ENCODE data around the gene RTL10.

DNA sequence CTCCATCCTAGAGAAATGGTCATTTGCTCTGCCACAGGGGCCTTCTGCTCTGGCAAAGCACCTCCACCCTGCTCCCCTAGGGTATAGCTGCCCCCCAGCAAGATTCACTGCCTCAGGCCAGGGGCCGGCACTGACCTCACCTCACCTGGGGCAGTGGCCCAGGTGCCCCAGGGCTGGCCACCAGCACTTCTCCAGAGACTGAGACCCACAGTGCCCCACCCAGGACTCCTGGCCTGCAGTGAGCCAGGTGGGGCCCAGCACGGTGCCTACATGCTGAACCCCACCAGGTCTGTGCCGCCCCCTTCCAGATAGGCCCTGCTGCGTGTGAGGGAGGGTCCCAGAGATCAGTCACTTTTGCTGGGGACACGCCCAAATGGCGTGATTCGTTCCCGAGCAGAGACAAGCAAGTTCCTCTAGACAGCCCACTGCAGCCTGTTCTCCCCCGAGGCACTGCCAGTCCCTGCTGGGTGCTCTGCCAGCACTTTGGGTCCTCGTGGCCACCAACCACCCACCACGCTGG, 10.8 kb downstream of the RTL10 start:
- TF ChIP-seq ZNF626 (tag by site-specific recombination; IDR thresholded peaks at IDR 0.05) (no peak), ZNF768 (tag by site-specific recombination; IDR thresholded peaks at IDR 0.05) (no peak), ZNF747 (tag by site-specific recombination; IDR thresholded peaks at IDR 0.05) (no peak), ZBTB7A (tag by site-specific recombination; IDR thresholded peaks at IDR 0.05; ENCODE audit: low read depth) (no peak), ZNF701 (tag by site-specific recombination; IDR thresholded peaks at IDR 0.05) (no peak)
- TF ChIP-seq, protein P1, sequence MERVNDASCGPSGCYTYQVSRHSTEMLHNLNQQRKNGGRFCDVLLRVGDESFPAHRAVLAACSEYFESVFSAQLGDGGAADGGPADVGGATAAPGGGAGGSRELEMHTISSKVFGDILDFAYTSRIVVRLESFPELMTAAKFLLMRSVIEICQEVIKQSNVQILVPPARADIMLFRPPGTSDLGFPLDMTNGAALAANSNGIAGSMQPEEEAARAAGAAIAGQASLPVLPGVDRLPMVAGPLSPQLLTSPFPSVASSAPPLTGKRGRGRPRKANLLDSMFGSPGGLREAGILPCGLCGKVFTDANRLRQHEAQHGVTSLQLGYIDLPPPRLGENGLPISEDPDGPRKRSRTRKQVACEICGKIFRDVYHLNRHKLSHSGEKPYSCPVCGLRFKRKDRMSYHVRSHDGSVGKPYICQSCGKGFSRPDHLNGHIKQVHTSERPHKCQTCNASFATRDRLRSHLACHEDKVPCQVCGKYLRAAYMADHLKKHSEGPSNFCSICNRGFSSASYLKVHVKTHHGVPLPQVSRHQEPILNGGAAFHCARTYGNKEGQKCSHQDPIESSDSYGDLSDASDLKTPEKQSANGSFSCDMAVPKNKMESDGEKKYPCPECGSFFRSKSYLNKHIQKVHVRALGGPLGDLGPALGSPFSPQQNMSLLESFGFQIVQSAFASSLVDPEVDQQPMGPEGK (tag by site-specific recombination; IDR thresholded peaks at IDR 0.05): no peak
- TF ChIP-seq, protein P2, sequence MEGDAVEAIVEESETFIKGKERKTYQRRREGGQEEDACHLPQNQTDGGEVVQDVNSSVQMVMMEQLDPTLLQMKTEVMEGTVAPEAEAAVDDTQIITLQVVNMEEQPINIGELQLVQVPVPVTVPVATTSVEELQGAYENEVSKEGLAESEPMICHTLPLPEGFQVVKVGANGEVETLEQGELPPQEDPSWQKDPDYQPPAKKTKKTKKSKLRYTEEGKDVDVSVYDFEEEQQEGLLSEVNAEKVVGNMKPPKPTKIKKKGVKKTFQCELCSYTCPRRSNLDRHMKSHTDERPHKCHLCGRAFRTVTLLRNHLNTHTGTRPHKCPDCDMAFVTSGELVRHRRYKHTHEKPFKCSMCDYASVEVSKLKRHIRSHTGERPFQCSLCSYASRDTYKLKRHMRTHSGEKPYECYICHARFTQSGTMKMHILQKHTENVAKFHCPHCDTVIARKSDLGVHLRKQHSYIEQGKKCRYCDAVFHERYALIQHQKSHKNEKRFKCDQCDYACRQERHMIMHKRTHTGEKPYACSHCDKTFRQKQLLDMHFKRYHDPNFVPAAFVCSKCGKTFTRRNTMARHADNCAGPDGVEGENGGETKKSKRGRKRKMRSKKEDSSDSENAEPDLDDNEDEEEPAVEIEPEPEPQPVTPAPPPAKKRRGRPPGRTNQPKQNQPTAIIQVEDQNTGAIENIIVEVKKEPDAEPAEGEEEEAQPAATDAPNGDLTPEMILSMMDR (tag by site-specific recombination; IDR thresholded peaks at IDR 0.05): no peak
